ENCODE data around the gene ERCC6L2. TPM values are rescaled to one million over a fixed set of nuclear protein-coding genes. Genes with fewer than 3 reads are reported as not detected.

The ERCC6L2 gene
- total and polyA plus RNA-seq, 9 of the 15 experiments (the other 6 are each of a cell fraction or from before 2014, with no cell fraction given), result 7.8 to 42.8 (median 23.6) TPM

DNA sequence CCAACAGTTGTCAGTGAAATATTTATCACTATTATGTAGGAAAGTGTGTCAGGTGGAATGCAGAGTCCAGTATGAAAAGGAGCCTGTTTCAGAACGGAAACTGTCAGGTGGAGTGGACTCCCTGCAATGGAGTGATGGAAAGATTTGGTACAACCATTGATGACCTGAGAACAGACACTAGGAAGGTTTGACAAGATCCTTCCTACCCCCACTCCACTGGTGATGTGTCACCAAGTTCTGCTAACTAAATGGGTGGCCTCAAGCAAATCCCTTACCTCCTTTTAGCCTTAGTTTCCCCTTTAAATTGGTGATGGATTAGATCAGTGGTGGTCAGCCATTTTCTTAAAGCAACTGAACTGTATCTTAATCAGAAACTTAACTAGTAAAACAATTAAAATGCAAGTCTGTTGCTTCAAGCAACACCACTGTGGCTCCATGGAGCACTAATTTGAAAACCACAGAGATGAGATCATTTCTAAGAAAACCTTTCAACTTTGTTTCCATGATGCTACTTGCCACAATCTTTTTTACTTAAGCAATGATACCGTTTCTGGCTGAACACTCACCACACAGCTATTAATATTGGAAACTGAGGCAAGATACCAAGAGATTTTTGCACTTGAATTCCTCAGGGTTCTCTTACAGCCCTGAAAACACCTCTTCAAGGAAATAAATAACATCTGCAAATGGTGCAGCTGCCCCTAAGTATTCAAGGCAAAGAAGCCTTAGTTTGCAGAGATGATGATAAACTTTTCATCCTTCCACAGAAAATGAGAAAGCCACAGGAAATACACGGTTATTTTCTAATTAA is 140.6 kb downstream of the ERCC6L2 start:
- no peaks in the 10 kb centered on the region for H3K9me1 ChIP-seq (ENCODE audit: control insufficient read depth, insufficient read depth, low read length)
- intact Hi-C loops (cut with micrococcal nuclease) (no loop called here), in situ Hi-C loops (cut with MboI) (no loop called here)
- BruUV-seq (replicated peaks), result no TSS peak
- no peak overlapping the region for H3K9ac ChIP-seq (ENCODE audit: insufficient read depth in 1 of 2, low read depth in 2 of 2, low read length in 2 of 2)
- H3K4me1 ChIP-seq (replicated peaks in 1 of 2; ENCODE audit: control insufficient read depth in 2 of 2, insufficient read depth in 2 of 2, low read length in 2 of 2), result 0 out of 5 replicates have a peak, but pooled peaks cover 0 to 4% of the 10 kb centered on the region in 2 experiments
- H3K36me3 ChIP-seq (ENCODE audit: control insufficient read depth, insufficient read depth, low read length), result peaks cover 6% of the 10 kb centered on the region; the same call in 1 of the 3 replicates
- no peaks in the 10 kb centered on the region for H3K9me3 ChIP-seq (replicated peaks; ENCODE audit: control insufficient read depth, insufficient read depth, low read depth, low read length)
- WGBS (ENCODE audit: insufficient coverage, low coverage, missing lambda C conversion rate), result 31% methylated on average over 3 of the region's 3 CpGs
- FAIRE-seq, result no peak
- ATAC-seq, result no peak
- no peaks in the 10 kb centered on the region for H4K20me1 ChIP-seq (replicated peaks; ENCODE audit: control insufficient read depth, insufficient read depth, low read length)
- ChIA-PET POLR2A (no interaction called here), CTCF (ENCODE audit: low intra/inter-chr PET ratio) (no interaction called here)
- no peak overlapping the region for H2AFZ ChIP-seq (ENCODE audit: low read depth, low read length)
- H3K4me2 ChIP-seq (ENCODE audit: insufficient read depth, low read length), result no peak overlapping the region
- DNase-seq (ENCODE audit: extremely low read depth in 1 of 4, low spot score in 3 of 4), result no peak
- no peak overlapping the region for H3K4me3 ChIP-seq
- no peak overlapping the region for H3K27ac ChIP-seq (ENCODE audit: extremely low read depth, low read depth, low read length)
- H3K27me3 ChIP-seq (ENCODE audit: control insufficient read depth in 2 of 2, insufficient read depth in 2 of 2, low read length in 2 of 2), result no peaks in the 10 kb centered on the region
- no peaks in the 10 kb centered on the region for H3K79me2 ChIP-seq (ENCODE audit: control insufficient read depth, insufficient read depth, low read length)
- TF ChIP-seq ATF1 (CRISPR knock-in tag; IDR thresholded peaks at IDR 0.05) (no peak), ATF1 (tag; IDR thresholded peaks at IDR 0.05) (peak; percentile 21; the same call in 1 of the 2 replicates), RHOXF2B (CRISPR knock-in tag; conservative IDR thresholded peaks at IDR 0.05) (no peak), ZNF696 (CRISPR knock-in tag; conservative IDR thresholded peaks at IDR 0.05) (no peak), BRCA1 (IDR thresholded peaks at IDR 0.05) (no peak), BRCA1 (CRISPR knock-in tag; IDR thresholded peaks at IDR 0.05) (no peak), NR2C2 (CRISPR knock-in tag; IDR thresholded peaks at IDR 0.05) (no peak), NR2C2 (tag; IDR thresholded peaks at IDR 0.05) (peak; percentile 63; the same call in 1 of the 2 replicates), JUN (IDR thresholded peaks at IDR 0.05; ENCODE audit: borderline replicate concordance, low read depth, low read length) (no peak), JUN (CRISPR knock-in tag; IDR thresholded peaks at IDR 0.05; ENCODE audit: borderline replicate concordance) (no peak), ZKSCAN8 (CRISPR knock-in tag; IDR thresholded peaks at IDR 0.05) (no peak), ATF7 (IDR thresholded peaks at IDR 0.05) (peak; percentile 76), ZNF444 (CRISPR knock-in tag; IDR thresholded peaks at IDR 0.05) (no peak), BACH1 (tag; IDR thresholded peaks at IDR 0.05) (peak; percentile 61; the same call in 1 of the 2 replicates), GTF2E2 (tag; IDR thresholded peaks at IDR 0.05) (no peak)
- TF ChIP-seq, protein P1, sequence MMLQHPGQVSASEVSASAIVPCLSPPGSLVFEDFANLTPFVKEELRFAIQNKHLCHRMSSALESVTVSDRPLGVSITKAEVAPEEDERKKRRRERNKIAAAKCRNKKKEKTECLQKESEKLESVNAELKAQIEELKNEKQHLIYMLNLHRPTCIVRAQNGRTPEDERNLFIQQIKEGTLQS (IDR thresholded peaks at IDR 0.05), result peak; percentile 40; the same call in 1 of the 2 replicates
- TF ChIP-seq, protein P1 (CRISPR knock-in tag; conservative IDR thresholded peaks at IDR 0.05), result no peak
- TF ChIP-seq, protein P2, sequence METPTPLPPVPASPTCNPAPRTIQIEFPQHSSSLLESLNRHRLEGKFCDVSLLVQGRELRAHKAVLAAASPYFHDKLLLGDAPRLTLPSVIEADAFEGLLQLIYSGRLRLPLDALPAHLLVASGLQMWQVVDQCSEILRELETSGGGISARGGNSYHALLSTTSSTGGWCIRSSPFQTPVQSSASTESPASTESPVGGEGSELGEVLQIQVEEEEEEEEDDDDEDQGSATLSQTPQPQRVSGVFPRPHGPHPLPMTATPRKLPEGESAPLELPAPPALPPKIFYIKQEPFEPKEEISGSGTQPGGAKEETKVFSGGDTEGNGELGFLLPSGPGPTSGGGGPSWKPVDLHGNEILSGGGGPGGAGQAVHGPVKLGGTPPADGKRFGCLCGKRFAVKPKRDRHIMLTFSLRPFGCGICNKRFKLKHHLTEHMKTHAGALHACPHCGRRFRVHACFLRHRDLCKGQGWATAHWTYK (CRISPR knock-in tag; IDR thresholded peaks at IDR 0.05), result no peak
- TF ChIP-seq, protein P3, sequence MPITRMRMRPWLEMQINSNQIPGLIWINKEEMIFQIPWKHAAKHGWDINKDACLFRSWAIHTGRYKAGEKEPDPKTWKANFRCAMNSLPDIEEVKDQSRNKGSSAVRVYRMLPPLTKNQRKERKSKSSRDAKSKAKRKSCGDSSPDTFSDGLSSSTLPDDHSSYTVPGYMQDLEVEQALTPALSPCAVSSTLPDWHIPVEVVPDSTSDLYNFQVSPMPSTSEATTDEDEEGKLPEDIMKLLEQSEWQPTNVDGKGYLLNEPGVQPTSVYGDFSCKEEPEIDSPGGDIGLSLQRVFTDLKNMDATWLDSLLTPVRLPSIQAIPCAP (CRISPR knock-in tag; IDR thresholded peaks at IDR 0.05; ENCODE audit: borderline replicate concordance), result no peak

Measured in K562 (cell line).